BE2C (cell line): ENCODE results near the gene COMMD6.

ENCODE experiments used
- DNase-seq: peaks from one replicate; pipeline ENCODE4 v3.0.0-alpha.2; 2020
- H3K27me3 ChIP-seq: fragments of 250-450 bp; sonication (Bioruptor Pico); 2 replicates; pipeline ENCODE4 v1.5.1; 2020; ENCODE audit warnings: mild to moderate bottlenecking
- H3K36me3 ChIP-seq: fragments of 250-450 bp; sonication (Bioruptor Pico); 2 replicates; pipeline ENCODE4 v1.5.1; 2020; ENCODE audit warnings: mild to moderate bottlenecking
- H3K4me1 ChIP-seq: fragments of 250-450 bp; sonication (Bioruptor Pico); 2 replicates; pipeline ENCODE4 v1.5.1; 2020
- H3K4me3 ChIP-seq: 2 replicates; pipeline ENCODE4 v1.5.1; 2011; ENCODE audit warnings: low read depth, low read length
- H3K9me3 ChIP-seq: fragments of 250-450 bp; sonication (Bioruptor Pico); 2 replicates; pipeline ENCODE4 v1.5.1; 2020
- TF ChIP-seq, protein P1 (sequence below): IDR thresholded peaks from 2 replicates; pipeline ENCODE4 v1.5.1; 2012; ENCODE audit warnings: mild to moderate bottlenecking, low read depth, low read length

COMMD6 gene

DNA sequence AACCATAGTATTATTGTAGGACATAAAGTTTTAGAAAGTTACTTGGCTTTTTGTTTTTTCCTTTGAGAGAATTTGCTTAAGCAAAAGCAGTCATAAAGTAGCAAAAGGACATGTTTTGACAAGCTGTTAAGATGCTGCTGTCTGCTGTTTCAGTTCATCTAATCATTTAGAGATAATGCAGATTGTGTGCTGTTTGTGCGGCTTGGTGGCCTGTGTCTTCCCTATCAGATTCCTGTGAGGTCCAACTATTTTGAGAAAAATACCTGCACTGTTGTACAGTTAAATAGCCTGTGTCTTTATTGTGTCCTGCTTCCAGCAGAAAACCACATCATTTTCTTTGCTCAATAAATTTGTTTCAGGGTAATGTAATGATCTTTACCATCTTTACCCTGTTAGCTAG lies 31.9 kb upstream of the COMMD6 start:
- H3K9me3 ChIP-seq = no peaks in the 10 kb centered on the region
- no peak for DNase-seq
- no peak overlapping the region for H3K4me3 ChIP-seq
- no peaks in the 10 kb centered on the region for H3K27me3 ChIP-seq
- TF ChIP-seq, protein P1, sequence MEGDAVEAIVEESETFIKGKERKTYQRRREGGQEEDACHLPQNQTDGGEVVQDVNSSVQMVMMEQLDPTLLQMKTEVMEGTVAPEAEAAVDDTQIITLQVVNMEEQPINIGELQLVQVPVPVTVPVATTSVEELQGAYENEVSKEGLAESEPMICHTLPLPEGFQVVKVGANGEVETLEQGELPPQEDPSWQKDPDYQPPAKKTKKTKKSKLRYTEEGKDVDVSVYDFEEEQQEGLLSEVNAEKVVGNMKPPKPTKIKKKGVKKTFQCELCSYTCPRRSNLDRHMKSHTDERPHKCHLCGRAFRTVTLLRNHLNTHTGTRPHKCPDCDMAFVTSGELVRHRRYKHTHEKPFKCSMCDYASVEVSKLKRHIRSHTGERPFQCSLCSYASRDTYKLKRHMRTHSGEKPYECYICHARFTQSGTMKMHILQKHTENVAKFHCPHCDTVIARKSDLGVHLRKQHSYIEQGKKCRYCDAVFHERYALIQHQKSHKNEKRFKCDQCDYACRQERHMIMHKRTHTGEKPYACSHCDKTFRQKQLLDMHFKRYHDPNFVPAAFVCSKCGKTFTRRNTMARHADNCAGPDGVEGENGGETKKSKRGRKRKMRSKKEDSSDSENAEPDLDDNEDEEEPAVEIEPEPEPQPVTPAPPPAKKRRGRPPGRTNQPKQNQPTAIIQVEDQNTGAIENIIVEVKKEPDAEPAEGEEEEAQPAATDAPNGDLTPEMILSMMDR = no peak
- no peaks in the 10 kb centered on the region; the same call in 1 of the 2 replicates for H3K4me1 ChIP-seq
- peaks cover 26% of the 10 kb centered on the region for H3K36me3 ChIP-seq

DNA sequence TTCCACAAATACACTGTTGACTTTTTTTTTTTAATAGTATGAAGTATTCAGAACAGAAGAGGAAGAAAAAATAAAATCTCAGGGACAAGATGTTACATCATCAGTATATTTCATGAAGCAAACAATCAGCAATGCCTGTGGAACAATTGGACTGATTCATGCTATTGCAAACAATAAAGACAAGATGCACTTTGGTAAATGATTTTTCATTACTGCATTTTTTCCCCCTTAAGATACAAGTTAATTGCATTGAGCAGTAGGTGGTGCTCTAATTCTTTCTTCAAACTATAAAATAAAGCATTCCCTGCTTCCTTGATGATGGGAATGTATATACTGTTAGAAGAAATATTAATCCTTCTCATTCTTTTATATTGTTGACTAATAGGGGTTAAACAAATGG lies 29.0 kb upstream of the COMMD6 start:
- Histone ChIP-seq H3K36me3 (peaks cover 27% of the 10 kb centered on the region), H3K27me3 (no peaks in the 10 kb centered on the region), H3K9me3 (no peaks in the 10 kb centered on the region), H3K4me1 (no peaks in the 10 kb centered on the region; the same call in 1 of the 2 replicates), H3K4me3 (no peak overlapping the region)
- no peak for DNase-seq
- TF ChIP-seq, protein P1 = peak; percentile 22; the same call in 1 of the 2 replicates

GRCh38 chr13:75558145-75558840 lies 20.7 kb upstream of the COMMD6 start:
- H3K36me3 ChIP-seq = peaks cover 30% of the 10 kb centered on the region
- TF ChIP-seq, protein P1 = no peak
- no peaks in the 10 kb centered on the region for H3K27me3 ChIP-seq
- no peaks in the 10 kb centered on the region for H3K9me3 ChIP-seq
- peaks cover 7% of the 10 kb centered on the region; the same call in 1 of the 2 replicates for H3K4me1 ChIP-seq
- no peak overlapping the region for H3K4me3 ChIP-seq
- no peak for DNase-seq

- no peaks in the 10 kb centered on the region for H3K27me3 ChIP-seq
- TF ChIP-seq, protein P1 = no peak
- DNase-seq = no peak
- no peak overlapping the region for H3K4me3 ChIP-seq
- peaks cover 21% of the 10 kb centered on the region for H3K36me3 ChIP-seq
- no peaks in the 10 kb centered on the region for H3K9me3 ChIP-seq
- H3K4me1 ChIP-seq = peaks cover 7% of the 10 kb centered on the region; the same call in 1 of the 2 replicates
These were observed 19.3 kb upstream of the COMMD6 start for GRCh38 chr13:75556961-75557360.

DNA sequence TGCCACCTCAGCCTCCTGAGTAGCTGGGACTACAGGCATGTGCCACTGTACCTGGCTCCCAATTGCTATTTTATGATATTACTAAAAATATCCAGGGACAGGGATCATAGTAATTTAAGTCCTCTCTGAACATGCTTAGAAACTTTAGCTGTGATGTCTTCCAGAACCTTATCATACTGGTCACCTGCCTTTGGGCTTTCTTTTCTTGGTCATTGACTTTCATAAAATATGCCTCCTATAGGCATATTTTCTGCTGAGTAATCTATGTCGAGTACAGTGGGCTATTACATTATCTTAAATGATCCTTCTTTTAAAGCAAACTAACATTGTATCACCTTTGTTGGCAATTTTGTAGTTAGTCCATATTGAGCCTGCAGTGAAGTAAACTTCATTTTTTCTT lies 18.2 kb upstream of the COMMD6 start:
- DNase-seq = no peak
- Histone ChIP-seq H3K4me3 (no peak overlapping the region), H3K4me1 (peaks cover 7% of the 10 kb centered on the region), H3K36me3 (peaks cover 18% of the 10 kb centered on the region), H3K27me3 (no peaks in the 10 kb centered on the region), H3K9me3 (no peaks in the 10 kb centered on the region)
- TF ChIP-seq, protein P1 = no peak

DNA sequence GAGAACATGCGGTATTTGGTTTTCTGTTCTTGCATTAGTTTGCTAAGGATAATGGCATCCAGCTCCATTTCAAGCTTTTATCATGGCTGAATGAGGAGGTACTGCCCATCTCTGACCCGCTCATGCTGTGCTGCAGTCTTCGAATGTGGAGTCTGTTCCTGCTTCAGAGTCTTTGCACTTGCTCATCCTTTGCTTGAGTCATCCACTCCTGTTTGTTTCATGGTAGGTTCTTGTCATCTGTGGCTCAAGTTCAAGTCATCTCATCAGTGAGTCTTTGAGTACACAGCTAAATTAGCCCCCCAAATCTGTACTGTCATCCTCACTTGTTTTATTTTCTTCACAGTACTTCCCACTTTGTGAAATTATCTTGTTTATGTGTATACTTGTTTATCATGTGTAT lies 17.3 kb upstream of the COMMD6 start:
- Histone ChIP-seq H3K27me3 (no peaks in the 10 kb centered on the region), H3K4me3 (no peak overlapping the region), H3K9me3 (no peaks in the 10 kb centered on the region), H3K4me1 (peaks cover 7% of the 10 kb centered on the region), H3K36me3 (peaks cover 15% of the 10 kb centered on the region)
- no peak for DNase-seq
- TF ChIP-seq, protein P1 = no peak
